ENCODE results near the gene PECR. TPM values are rescaled to one million over a fixed set of nuclear protein-coding genes. Genes with fewer than 3 reads are reported as not detected.

The PECR gene
- total and polyA plus RNA-seq, 8 donors: 3.8 to 7.5 (median 4.8) TPM

GRCh38 chr2:216114714-216115531, 33.3 kb upstream of the PECR start:
- peak; percentile 79 to 92 (median 84) for TF ChIP-seq CTCF (IDR thresholded peaks at IDR 0.05)
- H3K9me3 ChIP-seq: no peaks in the 10 kb centered on the region
- H3K4me1 ChIP-seq: peaks cover 9 to 32% (median 25%) of the 10 kb centered on the region in 3 donors
- ATAC-seq: peak; percentile 93 to 99 (median 98)
- peaks cover 2 to 22% (median 14%) of the 10 kb centered on the region in 3 donors for H3K36me3 ChIP-seq
- peak overlapping the region; percentile 25 to 90 (median 82) for H3K27ac ChIP-seq
- peak overlapping the region; percentile 23 to 49 (median 45) for H3K4me3 ChIP-seq
- 1 to 2% methylated on average over 29 of the region's 29 CpGs for WGBS, 2 donors
- no peaks in the 10 kb centered on the region for H3K27me3 ChIP-seq
- intact Hi-C loops (cut with DNase I): no loop called here
- peak; percentile 96 for FAIRE-seq
- DNase-seq: peak; percentile 96 to 99 (median 98)

GRCh38 chr2:216114382-216114713, 32.7 kb upstream of the PECR start:
- intact Hi-C loops (cut with DNase I): no loop called here
- no peak for DNase-seq
- ATAC-seq: no peak
- no peak for TF ChIP-seq CTCF (IDR thresholded peaks at IDR 0.05)
- WGBS, 2 donors: 25 to 27% methylated on average over 4 of the region's 4 CpGs
- FAIRE-seq: no peak
- Histone ChIP-seq H3K4me3 (peak overlapping the region in 2 of 4 donors; percentile 48 to 49), H3K27me3 (no peaks in the 10 kb centered on the region), H3K9me3 (no peaks in the 10 kb centered on the region), H3K27ac (peak overlapping the region in 2 of 4 donors; percentile 20 to 31), H3K4me1 (peaks cover 9 to 33% (median 25%) of the 10 kb centered on the region in 3 donors), H3K36me3 (peaks cover 2 to 16% (median 9%) of the 10 kb centered on the region in 3 donors)

- 93 to 95% methylated on average over 3 of the region's 3 CpGs for WGBS, 2 donors
- FAIRE-seq: no peak
- H3K4me3 ChIP-seq: no peak overlapping the region
- no peaks in the 10 kb centered on the region for H3K9me3 ChIP-seq
- no peaks in the 10 kb centered on the region for H3K27me3 ChIP-seq
- H3K4me1 ChIP-seq: peaks cover 9 to 33% (median 25%) of the 10 kb centered on the region in 3 donors
- ATAC-seq: no peak
- H3K27ac ChIP-seq: no peak overlapping the region
- DNase-seq: no peak
- intact Hi-C loops (cut with DNase I): no loop called here
- peaks cover 0 to 16% (median 5%) of the 10 kb centered on the region in 3 donors for H3K36me3 ChIP-seq
- no peak for TF ChIP-seq CTCF (IDR thresholded peaks at IDR 0.05)
These were observed 32.0 kb upstream of the PECR start for GRCh38 chr2:216113572-216113971.

- Histone ChIP-seq H3K9me3 (no peaks in the 10 kb centered on the region), H3K36me3 (peaks cover 0 to 16% (median 5%) of the 10 kb centered on the region in 3 donors), H3K4me1 (peaks cover 9 to 33% (median 25%) of the 10 kb centered on the region in 3 donors), H3K27ac (no peak overlapping the region), H3K4me3 (no peak overlapping the region), H3K27me3 (no peaks in the 10 kb centered on the region)
- ATAC-seq: no peak
- FAIRE-seq: no peak
- no peak for DNase-seq
- intact Hi-C loops (cut with DNase I): no loop called here
- TF ChIP-seq CTCF (IDR thresholded peaks at IDR 0.05): no peak
- 43 to 44% methylated on average over 4 of the region's 4 CpGs for WGBS, 2 donors
These were observed 31.3 kb upstream of the PECR start for GRCh38 chr2:216112926-216113325.

- no peak for TF ChIP-seq CTCF (IDR thresholded peaks at IDR 0.05)
- Histone ChIP-seq H3K4me3 (no peak overlapping the region), H3K4me1 (peaks cover 9 to 33% (median 25%) of the 10 kb centered on the region in 3 donors), H3K27ac (no peak overlapping the region), H3K27me3 (no peaks in the 10 kb centered on the region), H3K36me3 (peaks cover 0 to 9% (median 5%) of the 10 kb centered on the region in 3 donors), H3K9me3 (no peaks in the 10 kb centered on the region)
- intact Hi-C loops (cut with DNase I): no loop called here
- no peak for ATAC-seq
- DNase-seq: no peak
- 75 to 77% methylated on average over 7 of the region's 7 CpGs for WGBS, 2 donors
- FAIRE-seq: no peak
These were observed 29.5 kb upstream of the PECR start for GRCh38 chr2:216111122-216111521.

Data from pancreas (tissue), 10 donors.